ENCODE data around the gene OR9I1. TPM values are rescaled to one million over a fixed set of nuclear protein-coding genes. Genes with fewer than 3 reads are reported as not detected.

OR9I1 gene
- total RNA-seq (2012; rRNA removed) (not detected in 2 replicates), polyA plus RNA-seq (2012; rRNA removed) (not detected in 2 replicates), Bru-seq, nascent RNA (not detected), BruChase-seq, experiment 1, labeled RNA remaining after a 6-hour chase (not detected), BruChase-seq, experiment 2, labeled RNA remaining after a 2-hour chase (not detected)
- polyA plus RNA-seq (2012; cell fraction: cytosol; rRNA removed), result not detected in 2 replicates
- polyA plus RNA-seq (2012; cell fraction: nucleus; rRNA removed; ENCODE audit: low replicate concordance), result not detected in 2 replicates
- long read RNA-seq, result 0 reads

- H4K20me1 ChIP-seq (ENCODE audit: insufficient read depth, low read length), result no peaks in the 10 kb centered on the region
- no peak within 1 kb of the TSS for H3K14ac ChIP-seq (replicated peaks; ENCODE audit: low read depth, low read length)
- no peak within 1 kb of the TSS for H2BK20ac ChIP-seq (ENCODE audit: low read depth, low read length)
- no peaks in the 10 kb centered on the region for H3K9me3 ChIP-seq (ENCODE audit: control insufficient read depth, insufficient read depth, low read length)
- H3K4me1 ChIP-seq (ENCODE audit: control insufficient read depth, insufficient read depth, low read length), result peaks cover 2% of the 10 kb centered on the region
- no peak within 1 kb of the TSS for H3K4me2 ChIP-seq (ENCODE audit: low read depth, low read length)
- WGBS, 2 experiments (ENCODE audit: extremely low coverage in 2 of 2, insufficient read length in 1 of 2), result no CpG with 5 or more reads among the region's 4 CpGs
- POLR2A ChIA-PET (ENCODE audit: unreplicated experiment), result no interaction called here
- no peak within 1 kb of the TSS for H3K23ac ChIP-seq (ENCODE audit: low read depth, low read length)
- BruUV-seq (replicated peaks), result no TSS peak
- no peak for ATAC-seq (ENCODE audit: low read depth)
- no peak within 1 kb of the TSS for H2BK120ac ChIP-seq (ENCODE audit: low read depth, low read length)
- H3K4ac ChIP-seq (ENCODE audit: low read depth, low read length), result no peak within 1 kb of the TSS
- in situ Hi-C loops (cut with MboI; ENCODE audit: low sequenced_read_pairs) (no loop called here), dilution Hi-C loops (cut with HindIII; ENCODE audit: low sequenced_read_pairs, unreplicated experiment) (no loop called here), intact Hi-C loops (cut with micrococcal nuclease) (loop anchor here (10.0 kb wide), 1 partner anchor 389 kb away; no protein-coding TSS in a partner anchor)
- DNase-seq, result peak; percentile 4
- no peaks in the 10 kb centered on the region; the same call in 1 of the 2 replicates for H3K27me3 ChIP-seq (ENCODE audit: control insufficient read depth, insufficient read depth, low read length)
- H3K36me3 ChIP-seq (ENCODE audit: control insufficient read depth, insufficient read depth, low read length), result no peaks in the 10 kb centered on the region
- H3K4me3 ChIP-seq (ENCODE audit: insufficient read depth, low read depth, low read length), result no peak within 1 kb of the TSS
- no peak within 1 kb of the TSS for H2BK15ac ChIP-seq (ENCODE audit: low read depth, low read length)
- H4K8ac ChIP-seq (ENCODE audit: low read depth in 2 of 2, low read length in 2 of 2), result no peak within 1 kb of the TSS
- no peaks in the 10 kb centered on the region for H3K79me1 ChIP-seq (ENCODE audit: low read depth in 1 of 2, low read length in 2 of 2)
- no peak within 1 kb of the TSS for H2AFZ ChIP-seq (replicated peaks; ENCODE audit: low read length, poor library complexity)
- H4K91ac ChIP-seq (ENCODE audit: insufficient read depth, low read depth, low read length), result no peak within 1 kb of the TSS
- no peak within 1 kb of the TSS for H2AK5ac ChIP-seq (ENCODE audit: low read depth, low read length)
- no peak within 1 kb of the TSS for H3K56ac ChIP-seq (ENCODE audit: extremely low read depth, insufficient read depth, low read length)
- H3K18ac ChIP-seq (ENCODE audit: low read depth, low read length), result no peak within 1 kb of the TSS
- CTCF ChIA-PET, result interaction anchor here (0.6 kb wide), 1 partner anchor 257 kb away, joined by 6 read pairs; no protein-coding TSS in a partner anchor
- TF ChIP-seq RAD21 (IDR thresholded peaks at IDR 0.05; ENCODE audit: low read length) (no peak), POLR2A (IDR thresholded peaks at IDR 0.05; ENCODE audit: low read depth, low read length) (no peak), CEBPB (IDR thresholded peaks at IDR 0.05; ENCODE audit: low read depth, low read length) (no peak), MAZ (IDR thresholded peaks at IDR 0.05; ENCODE audit: borderline replicate concordance, low read depth, low read length) (no peak), NFE2L2 (IDR thresholded peaks at IDR 0.05; ENCODE audit: low read depth, low read length) (no peak), RCOR1 (IDR thresholded peaks at IDR 0.05; ENCODE audit: insufficient replicate concordance, low read length) (no peak), RFX5 (IDR thresholded peaks at IDR 0.05; ENCODE audit: low read depth, low read length) (no peak), CHD1 (IDR thresholded peaks at IDR 0.05; ENCODE audit: low read depth, low read length) (no peak), MXI1 (IDR thresholded peaks at IDR 0.05; ENCODE audit: borderline replicate concordance, low read depth, low read length) (no peak), MAFK (IDR thresholded peaks at IDR 0.05; ENCODE audit: low read depth, low read length) (no peak), FOS (IDR thresholded peaks at IDR 0.05; ENCODE audit: low read depth, low read length) (no peak), BHLHE40 (IDR thresholded peaks at IDR 0.05; ENCODE audit: low read depth, low read length) (no peak), CTCF (conservative IDR thresholded peaks at IDR 0.05; ENCODE audit: low read depth, low read length) (no peak), SMC3 (IDR thresholded peaks at IDR 0.05; ENCODE audit: low read depth, low read length) (no peak)
- TF ChIP-seq, protein P1, sequence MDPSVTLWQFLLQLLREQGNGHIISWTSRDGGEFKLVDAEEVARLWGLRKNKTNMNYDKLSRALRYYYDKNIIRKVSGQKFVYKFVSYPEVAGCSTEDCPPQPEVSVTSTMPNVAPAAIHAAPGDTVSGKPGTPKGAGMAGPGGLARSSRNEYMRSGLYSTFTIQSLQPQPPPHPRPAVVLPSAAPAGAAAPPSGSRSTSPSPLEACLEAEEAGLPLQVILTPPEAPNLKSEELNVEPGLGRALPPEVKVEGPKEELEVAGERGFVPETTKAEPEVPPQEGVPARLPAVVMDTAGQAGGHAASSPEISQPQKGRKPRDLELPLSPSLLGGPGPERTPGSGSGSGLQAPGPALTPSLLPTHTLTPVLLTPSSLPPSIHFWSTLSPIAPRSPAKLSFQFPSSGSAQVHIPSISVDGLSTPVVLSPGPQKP (IDR thresholded peaks at IDR 0.05; ENCODE audit: borderline replicate concordance, low read depth, low read length), result no peak
- TF ChIP-seq, protein P2, sequence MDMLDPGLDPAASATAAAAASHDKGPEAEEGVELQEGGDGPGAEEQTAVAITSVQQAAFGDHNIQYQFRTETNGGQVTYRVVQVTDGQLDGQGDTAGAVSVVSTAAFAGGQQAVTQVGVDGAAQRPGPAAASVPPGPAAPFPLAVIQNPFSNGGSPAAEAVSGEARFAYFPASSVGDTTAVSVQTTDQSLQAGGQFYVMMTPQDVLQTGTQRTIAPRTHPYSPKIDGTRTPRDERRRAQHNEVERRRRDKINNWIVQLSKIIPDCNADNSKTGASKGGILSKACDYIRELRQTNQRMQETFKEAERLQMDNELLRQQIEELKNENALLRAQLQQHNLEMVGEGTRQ (IDR thresholded peaks at IDR 0.05; ENCODE audit: low read depth, low read length), result no peak
- no peak within 1 kb of the TSS for H4K5ac ChIP-seq (ENCODE audit: low read depth, low read length)
- no peak within 1 kb of the TSS for H3K27ac ChIP-seq (ENCODE audit: insufficient read depth, low read length)
- H3K9me1 ChIP-seq (ENCODE audit: insufficient read depth, low read length), result no peaks in the 10 kb centered on the region
- no peak within 1 kb of the TSS for H2AK9ac ChIP-seq (replicated peaks; ENCODE audit: low read depth, low read length, poor library complexity)
- H3K9ac ChIP-seq (ENCODE audit: low read depth, low read length), result no peak within 1 kb of the TSS
- no peak within 1 kb of the TSS for H2BK5ac ChIP-seq (ENCODE audit: low read depth, low read length, poor library complexity, severe bottlenecking)
Observed at GRCh38 chr11:58125469-58125868, at the start of gene OR9I1. Gene OR9I1, minus strand, starts transcription at chr11:58125530. Its CDS starts 6,086 bp downstream, at chr11:58119444.

All from IMR-90 (cell line).